ENCODE results near the gene TJP2. TPM values are rescaled to one million over a fixed set of nuclear protein-coding genes. Genes with fewer than 3 reads are reported as not detected.

Gene TJP2
- total RNA-seq, 1 experiment from 2014 or later: 155 TPM

GRCh38 chr9:69265891-69266290 lies 91.8 kb downstream of the TJP2 start (continued):
- TF ChIP-seq E2F1 (CRISPR knock-in tag; IDR thresholded peaks at IDR 0.05) (no peak), PRDM15 (CRISPR knock-in tag; IDR thresholded peaks at IDR 0.05) (no peak), NFYB (CRISPR knock-in tag; conservative IDR thresholded peaks at IDR 0.05; ENCODE audit: low read depth) (no peak), ZNF532 (CRISPR knock-in tag; IDR thresholded peaks at IDR 0.05; ENCODE audit: borderline replicate concordance) (no peak), TEAD1 (CRISPR knock-in tag; IDR thresholded peaks at IDR 0.05) (no peak), GTF2I (CRISPR knock-in tag; conservative IDR thresholded peaks at IDR 0.05) (no peak), ATF1 (CRISPR knock-in tag; IDR thresholded peaks at IDR 0.05) (no peak), CDX4 (CRISPR knock-in tag; IDR thresholded peaks at IDR 0.05; ENCODE audit: borderline replicate concordance) (no peak), ZNF263 (CRISPR knock-in tag; IDR thresholded peaks at IDR 0.05; ENCODE audit: low read depth) (no peak)

GRCh38 chr9:69272212-69272611 lies 98.1 kb downstream of the TJP2 start:
- H3K9me3 Mint-ChIP-seq: peaks cover 34% of the 10 kb centered on the region
- DNase-seq (ENCODE audit: low spot score) (no peak), ATAC-seq (no peak)
- CTCF ChIA-PET: no interaction called here
- H3K4me1 Mint-ChIP-seq: no peaks in the 10 kb centered on the region
- TF ChIP-seq ZNF232 (CRISPR knock-in tag; IDR thresholded peaks at IDR 0.05): no peak
- no peak for TF ChIP-seq ZNF138 (CRISPR knock-in tag; conservative IDR thresholded peaks at IDR 0.05)
- POLR2A ChIA-PET: no interaction called here
- peaks cover 6% of the 10 kb centered on the region for H3K27me3 Mint-ChIP-seq (ENCODE audit: low read depth)
- H3K27ac Mint-ChIP-seq: no peak overlapping the region
- peaks cover 14% of the 10 kb centered on the region for H3K36me3 Mint-ChIP-seq
- H3K4me3 Mint-ChIP-seq: no peak overlapping the region

GRCh38 chr9:69273161-69273560 lies 99.1 kb downstream of the TJP2 start:
- Mint-ChIP-seq H3K4me3 (no peak overlapping the region), H3K4me1 (no peaks in the 10 kb centered on the region), H3K36me3 (peaks cover 18% of the 10 kb centered on the region), H3K27ac (no peak overlapping the region), H3K9me3 (peaks cover 39% of the 10 kb centered on the region), H3K27me3 (ENCODE audit: low read depth) (peaks cover 8% of the 10 kb centered on the region)
- CTCF ChIA-PET: interaction anchor here (0.7 kb wide), 1 partner anchor 151 kb away, joined by 6 read pairs; no protein-coding TSS in a partner anchor
- POLR2A ChIA-PET: no interaction called here
- DNase-seq (ENCODE audit: low spot score) (no peak), ATAC-seq (no peak)
- TF ChIP-seq PRDM15 (CRISPR knock-in tag; IDR thresholded peaks at IDR 0.05) (no peak), EMX1 (CRISPR knock-in tag; IDR thresholded peaks at IDR 0.05) (no peak), ZNF219 (CRISPR knock-in tag; IDR thresholded peaks at IDR 0.05; ENCODE audit: borderline replicate concordance) (no peak), CREB1 (CRISPR knock-in tag; IDR thresholded peaks at IDR 0.05) (no peak), NFATC4 (CRISPR knock-in tag; IDR thresholded peaks at IDR 0.05) (no peak), SMAD3 (CRISPR knock-in tag; IDR thresholded peaks at IDR 0.05; ENCODE audit: borderline replicate concordance) (no peak), ZSCAN18 (CRISPR knock-in tag; IDR thresholded peaks at IDR 0.05) (no peak), ESRRA (CRISPR knock-in tag; IDR thresholded peaks at IDR 0.05; ENCODE audit: borderline replicate concordance) (no peak), ETV6 (CRISPR knock-in tag; IDR thresholded peaks at IDR 0.05) (no peak), RELA (CRISPR knock-in tag; IDR thresholded peaks at IDR 0.05; ENCODE audit: borderline replicate concordance) (no peak)
